PC-9 (cell line): ENCODE results near the gene IFRD2.
"Not testable (repeated sequence)": the region's sequence is repeated elsewhere in the genome, so short reads cannot be mapped to it uniquely, and the experiment has no call there.

Source experiments
- EZH2 ChIP-seq: fragments of 200-600 bp; sonication (generic); IDR thresholded peaks from 2 replicates; pipeline ENCODE4 v1.8.0; 2017; ENCODE audit warnings: antibody characterized with exemption, low read depth
- TF ChIP-seq, protein P1 (sequence below): fragments of 200-600 bp; sonication (generic); conservative IDR thresholded peaks from 2 replicates; pipeline ENCODE4 v1.6.1; 2017; ENCODE audit warnings: mixed run types, antibody characterized with exemption, mild to moderate bottlenecking, moderate library complexity

DNA sequence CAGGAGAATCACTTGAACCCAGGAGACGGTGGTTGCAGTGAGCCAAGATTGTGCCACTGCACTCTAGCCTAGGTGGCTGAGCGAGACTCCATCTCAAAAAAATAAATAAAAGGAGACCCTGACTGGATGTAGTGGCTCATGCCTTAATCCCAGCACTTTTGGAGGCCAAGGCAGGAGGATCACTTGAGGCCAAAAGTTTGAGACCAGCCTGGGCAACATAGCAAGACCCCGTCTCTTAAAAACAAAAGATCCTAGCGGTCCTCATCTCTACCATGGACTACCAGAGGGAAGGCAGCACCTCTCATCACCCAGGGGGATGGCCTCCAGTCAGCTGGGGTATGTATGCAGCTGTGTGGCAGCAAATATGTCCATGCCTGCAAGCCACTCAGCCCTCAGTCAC is 30.0 kb downstream of the IFRD2 start:
- TF ChIP-seq, protein P1, sequence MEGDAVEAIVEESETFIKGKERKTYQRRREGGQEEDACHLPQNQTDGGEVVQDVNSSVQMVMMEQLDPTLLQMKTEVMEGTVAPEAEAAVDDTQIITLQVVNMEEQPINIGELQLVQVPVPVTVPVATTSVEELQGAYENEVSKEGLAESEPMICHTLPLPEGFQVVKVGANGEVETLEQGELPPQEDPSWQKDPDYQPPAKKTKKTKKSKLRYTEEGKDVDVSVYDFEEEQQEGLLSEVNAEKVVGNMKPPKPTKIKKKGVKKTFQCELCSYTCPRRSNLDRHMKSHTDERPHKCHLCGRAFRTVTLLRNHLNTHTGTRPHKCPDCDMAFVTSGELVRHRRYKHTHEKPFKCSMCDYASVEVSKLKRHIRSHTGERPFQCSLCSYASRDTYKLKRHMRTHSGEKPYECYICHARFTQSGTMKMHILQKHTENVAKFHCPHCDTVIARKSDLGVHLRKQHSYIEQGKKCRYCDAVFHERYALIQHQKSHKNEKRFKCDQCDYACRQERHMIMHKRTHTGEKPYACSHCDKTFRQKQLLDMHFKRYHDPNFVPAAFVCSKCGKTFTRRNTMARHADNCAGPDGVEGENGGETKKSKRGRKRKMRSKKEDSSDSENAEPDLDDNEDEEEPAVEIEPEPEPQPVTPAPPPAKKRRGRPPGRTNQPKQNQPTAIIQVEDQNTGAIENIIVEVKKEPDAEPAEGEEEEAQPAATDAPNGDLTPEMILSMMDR, result not testable (repeated sequence)
- TF ChIP-seq EZH2, result not testable (repeated sequence)
